ENCODE data around the gene DHX58. TPM values are rescaled to one million over a fixed set of nuclear protein-coding genes. Genes with fewer than 3 reads are reported as not detected.

The DHX58 gene
- total and polyA plus RNA-seq, 2 donors (not counting 3 experiments of a cell fraction or from before 2014, with no cell fraction given) = 3.1 to 9.0 TPM

GRCh38 chr17:42081516-42082129, 30.9 kb downstream of the DHX58 start:
- intact Hi-C loops (cut with micrococcal nuclease) (no loop called here), dilution Hi-C loops (cut with MboI; ENCODE audit: extremely low pct_ligation_motif_present, low sequenced_read_pairs) (no loop called here)
- BruUV-seq (replicated peaks) = no TSS peak
- DNase-seq (ENCODE audit: low read depth, low spot score) = no peak
- ChIA-PET POLR2A (no interaction called here), CTCF (no interaction called here)
- no peak for TF ChIP-seq EZH2 (IDR thresholded peaks at IDR 0.05; ENCODE audit: borderline replicate concordance, low read depth, low read length, severe bottlenecking)
- no peak for TF ChIP-seq JUN (IDR thresholded peaks at IDR 0.05; ENCODE audit: borderline replicate concordance, insufficient read depth, insufficient read length, low read depth)
- no peak for TF ChIP-seq GATA2 (IDR thresholded peaks at IDR 0.05; ENCODE audit: insufficient read depth, insufficient read length, low read depth, low read length)
- TF ChIP-seq MAX (IDR thresholded peaks at IDR 0.05; ENCODE audit: insufficient read depth, insufficient read length) = no peak
- no peak for TF ChIP-seq POLR2AphosphoS5 (IDR thresholded peaks at IDR 0.05; ENCODE audit: insufficient read depth, low read depth, low read length)
- no peak for TF ChIP-seq POLR2A (IDR thresholded peaks at IDR 0.05; ENCODE audit: low read depth, low read length)
- no peak for TF ChIP-seq FOS (IDR thresholded peaks at IDR 0.05; ENCODE audit: borderline replicate concordance, insufficient read depth, low read length)
- TF ChIP-seq CTCF (IDR thresholded peaks at IDR 0.05; ENCODE audit: extremely low read depth in 1 of 2, insufficient read depth in 1 of 2, low read depth in 1 of 2, low read length in 2 of 2) = no peak
- no peak for TF ChIP-seq MYC (IDR thresholded peaks at IDR 0.05; ENCODE audit: low read depth, low read length)
- Histone ChIP-seq H3K4me2 (ENCODE audit: insufficient read depth, low read length) (no peak overlapping the region), H3K9me3 (replicated peaks; ENCODE audit: control insufficient read depth, insufficient read depth, low read length) (no peaks in the 10 kb centered on the region), H4K20me1 (replicated peaks; ENCODE audit: control insufficient read depth, extremely low read depth, insufficient read depth, low read length) (no peaks in the 10 kb centered on the region), H3K27ac (ENCODE audit: insufficient read depth, low read depth, low read length) (no peak overlapping the region), H3K36me3 (ENCODE audit: control insufficient read depth in 2 of 2, extremely low read depth in 1 of 2, insufficient read depth in 2 of 2, low read length in 2 of 2) (no peaks in the 10 kb centered on the region), H3K79me2 (ENCODE audit: control insufficient read depth, insufficient read depth, low read length) (no peaks in the 10 kb centered on the region), H3K9ac (replicated peaks; ENCODE audit: extremely low read depth, insufficient read depth, low read length) (no peak overlapping the region), H3K9me1 (replicated peaks; ENCODE audit: control insufficient read depth, extremely low read depth, insufficient read depth, low read length) (no peaks in the 10 kb centered on the region), H3K27me3 (ENCODE audit: control insufficient read depth in 2 of 2, insufficient read depth in 2 of 2, low read length in 2 of 2) (peaks cover 0 to 2% of the 10 kb centered on the region in 2 experiments), H2AFZ (ENCODE audit: low read depth, low read length) (no peak overlapping the region), H3K4me1 (ENCODE audit: control insufficient read depth, extremely low read depth, insufficient read depth, low read length) (peaks cover 3% of the 10 kb centered on the region), H3K4me3 (replicated peaks in 1 of 3; ENCODE audit: insufficient read depth in 1 of 3, low read depth in 1 of 3, low read length in 3 of 3) (no peak overlapping the region)
- no peak for FAIRE-seq

All from endothelial cell of umbilical vein (primary cell).